Activated naive CD4-positive, alpha-beta T cell treated with Interleukin-2 at 50 U/mL for 16 hours (primary cell): ENCODE data around the gene SGSM2.

Experiments
- DNase-seq: peaks from one replicate; pipeline ENCODE4 v3.0.0-alpha.2; 2020

The SGSM2 gene

GRCh38 chr17:2387086-2388019 is 50.1 kb downstream of the SGSM2 start:
- DNase-seq, result no peak

- no peak for DNase-seq
Observed at GRCh38 chr17:2388020-2388682, 50.9 kb downstream of the SGSM2 start.

DNA sequence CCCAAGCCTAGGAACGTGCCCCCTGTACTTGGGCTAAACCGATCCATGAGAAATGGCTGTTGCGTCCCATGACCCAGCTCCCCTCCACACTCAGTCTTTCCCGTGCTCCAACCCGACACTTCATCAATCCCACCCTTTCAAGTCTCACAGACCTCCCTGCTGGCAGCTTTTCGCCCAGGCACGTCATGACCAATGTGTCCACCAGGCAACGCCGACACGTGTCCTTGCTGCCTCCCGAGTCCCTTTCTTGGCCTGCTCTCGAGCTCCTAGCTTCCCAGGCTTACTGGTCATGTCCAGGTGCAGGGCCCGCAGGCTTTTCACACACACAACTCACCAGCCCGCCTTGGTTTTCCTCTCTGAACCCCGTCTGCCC is 51.4 kb downstream of the SGSM2 start:
- no peak for DNase-seq

DNA sequence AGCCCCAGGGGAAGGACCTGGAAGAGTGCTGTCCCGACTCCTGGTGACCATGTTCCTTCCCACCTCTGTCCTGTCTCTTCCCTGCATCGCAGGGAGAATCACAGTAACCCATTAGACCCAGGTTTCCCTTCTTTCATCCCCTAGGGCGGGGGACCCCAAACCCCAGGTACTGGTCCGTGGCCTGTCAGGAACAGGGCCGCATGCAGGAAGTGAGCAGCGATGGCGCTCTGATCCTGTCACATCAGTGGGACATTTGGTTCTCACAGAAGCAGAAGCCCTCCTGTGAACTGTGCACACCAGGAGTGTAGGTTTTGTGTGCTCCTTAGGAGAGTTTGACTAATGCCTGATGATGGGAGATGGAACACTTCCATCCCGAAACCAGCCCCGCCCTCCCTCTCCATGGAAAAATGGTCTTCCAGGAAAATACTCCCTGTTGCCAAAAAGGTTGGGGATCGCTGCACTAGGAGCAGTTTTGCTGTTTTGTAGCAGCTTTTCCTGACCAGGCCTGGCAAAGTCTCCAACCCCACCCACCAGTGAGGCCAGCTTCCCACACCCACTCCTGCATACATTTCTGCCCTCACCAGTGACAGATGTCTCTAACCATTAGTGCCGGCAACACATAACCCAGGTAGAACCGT is 53.0 kb downstream of the SGSM2 start:
- DNase-seq, result no peak

- no peak for DNase-seq
Observed at GRCh38 chr17:2391597-2392251, 54.4 kb downstream of the SGSM2 start.

DNA sequence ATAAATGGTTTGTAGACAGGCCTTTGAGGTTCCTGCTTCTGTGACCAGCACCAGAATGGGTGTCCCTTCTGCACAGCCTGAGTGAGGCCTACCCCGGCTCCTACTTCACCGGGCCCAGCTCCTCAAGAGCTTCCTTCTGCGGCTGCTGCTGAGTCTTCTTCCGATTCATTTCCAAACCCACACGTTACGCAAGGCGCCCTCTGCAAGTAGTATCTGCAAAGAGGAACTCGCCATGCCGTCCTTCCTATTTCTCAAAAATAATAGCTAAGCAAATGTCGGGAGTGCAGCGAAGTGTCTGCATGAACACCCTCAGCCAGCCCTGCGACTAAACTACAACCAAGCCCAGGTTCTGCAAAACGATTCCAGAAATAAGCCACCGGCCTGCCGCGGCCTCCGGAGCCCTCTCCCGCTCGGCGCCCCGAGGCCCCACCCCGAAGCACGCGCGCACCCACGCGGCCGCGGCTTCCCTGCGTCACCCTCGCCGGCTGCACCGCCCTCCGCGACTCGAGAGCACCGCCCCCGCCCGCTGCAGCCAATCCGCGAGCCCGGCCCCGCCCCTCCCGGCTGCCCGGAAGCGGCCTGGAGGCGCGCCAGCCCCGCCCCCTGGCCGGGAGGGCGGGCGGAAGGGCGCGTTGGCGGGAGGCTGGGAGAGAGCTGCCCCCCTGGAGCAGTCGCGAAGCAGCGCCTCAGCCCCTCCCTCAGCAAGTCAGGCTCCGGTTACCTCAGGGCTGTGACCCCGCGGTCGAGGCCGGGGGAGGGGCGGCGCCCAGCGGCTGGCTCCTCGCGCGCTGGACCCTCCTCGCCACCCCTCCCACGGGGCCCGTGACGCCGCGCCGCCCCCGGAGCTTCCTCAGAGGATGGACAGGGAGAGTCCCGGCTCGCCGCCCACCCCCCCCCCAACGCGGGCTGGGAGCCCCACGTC is 55.2 kb downstream of the SGSM2 start:
- peak; percentile 98 for DNase-seq

GRCh38 chr17:2393174-2393953 is 56.1 kb downstream of the SGSM2 start:
- peak; percentile 88 for DNase-seq

GRCh38 chr17:2393954-2394749 is 56.9 kb downstream of the SGSM2 start:
- DNase-seq, result no peak

DNA sequence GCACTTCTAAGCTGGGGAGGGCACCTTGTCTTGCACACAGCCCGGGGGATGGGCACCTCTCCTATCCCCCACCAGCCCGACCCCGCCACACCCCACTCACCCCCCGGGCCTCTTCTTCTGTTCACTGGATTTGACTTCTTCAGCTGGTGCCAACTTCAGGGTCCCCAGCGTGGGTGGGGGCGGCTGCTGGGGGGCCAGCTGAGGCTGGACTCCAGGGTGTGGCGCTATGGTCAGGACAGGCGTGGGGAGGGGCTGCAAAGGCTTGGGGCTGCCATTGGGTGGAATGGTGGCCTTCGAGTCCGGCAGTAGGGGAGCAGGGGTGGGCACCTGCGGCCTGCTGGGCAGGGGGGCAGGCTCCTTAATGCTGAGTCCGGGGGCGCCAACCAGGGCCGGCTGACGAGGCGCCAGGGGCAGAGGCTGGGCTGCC is 57.5 kb downstream of the SGSM2 start:
- no peak for DNase-seq

- DNase-seq, result no peak
Observed at GRCh38 chr17:2395258-2396181, 58.2 kb downstream of the SGSM2 start.

DNA sequence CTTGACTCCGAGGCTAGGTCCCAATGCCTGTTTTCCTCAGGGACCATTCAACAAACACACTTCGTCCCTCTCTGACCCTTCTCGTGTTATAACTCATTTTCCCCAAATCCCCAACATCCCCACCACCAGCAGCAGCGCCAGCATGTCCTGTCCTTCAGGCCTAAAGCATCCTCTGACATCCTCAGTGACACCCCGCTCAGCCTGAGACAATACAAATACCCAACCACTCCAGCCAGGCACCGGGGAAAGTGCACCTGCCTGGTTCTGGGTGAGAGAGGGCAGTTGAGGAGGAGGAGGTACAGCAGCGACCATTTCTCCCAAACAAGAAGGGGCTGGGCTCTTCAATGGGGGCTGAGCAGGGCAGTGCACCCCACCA is 58.9 kb downstream of the SGSM2 start:
- DNase-seq, result no peak

DNA sequence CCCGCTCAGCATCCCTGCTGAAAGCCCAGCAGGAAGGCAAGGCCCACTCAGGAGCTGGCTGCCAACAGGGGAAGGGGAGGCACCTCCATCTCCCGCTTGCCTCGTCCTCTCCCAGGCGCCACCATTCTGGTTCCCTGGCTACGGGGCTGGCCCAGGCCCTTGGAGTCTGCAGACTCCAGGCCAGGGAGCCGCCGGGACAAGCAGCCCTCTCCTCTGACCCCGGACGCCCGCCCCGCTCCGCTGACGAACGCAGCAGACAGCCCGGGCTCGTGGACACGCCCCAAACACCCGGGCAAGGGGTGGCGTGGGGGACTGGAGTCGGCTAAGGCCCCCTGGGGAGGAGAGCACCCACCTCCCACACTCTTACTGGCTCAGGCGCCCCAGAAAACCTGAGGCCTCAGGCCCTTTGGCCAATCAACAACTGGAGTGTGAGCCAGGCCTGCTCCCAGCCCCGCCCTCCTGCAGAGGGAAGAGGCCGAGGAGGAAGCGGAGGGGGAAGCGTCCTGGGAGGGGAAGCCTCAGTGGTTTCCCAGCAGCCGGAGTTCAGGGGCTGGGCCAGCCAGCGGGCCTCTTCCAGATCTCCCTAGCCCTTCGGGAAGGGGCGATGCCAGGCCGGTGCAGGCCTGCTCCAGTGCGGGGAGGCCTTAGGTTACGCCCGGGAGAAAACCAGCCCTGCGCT is 59.4 kb downstream of the SGSM2 start:
- DNase-seq, result peak; percentile 43

DNA sequence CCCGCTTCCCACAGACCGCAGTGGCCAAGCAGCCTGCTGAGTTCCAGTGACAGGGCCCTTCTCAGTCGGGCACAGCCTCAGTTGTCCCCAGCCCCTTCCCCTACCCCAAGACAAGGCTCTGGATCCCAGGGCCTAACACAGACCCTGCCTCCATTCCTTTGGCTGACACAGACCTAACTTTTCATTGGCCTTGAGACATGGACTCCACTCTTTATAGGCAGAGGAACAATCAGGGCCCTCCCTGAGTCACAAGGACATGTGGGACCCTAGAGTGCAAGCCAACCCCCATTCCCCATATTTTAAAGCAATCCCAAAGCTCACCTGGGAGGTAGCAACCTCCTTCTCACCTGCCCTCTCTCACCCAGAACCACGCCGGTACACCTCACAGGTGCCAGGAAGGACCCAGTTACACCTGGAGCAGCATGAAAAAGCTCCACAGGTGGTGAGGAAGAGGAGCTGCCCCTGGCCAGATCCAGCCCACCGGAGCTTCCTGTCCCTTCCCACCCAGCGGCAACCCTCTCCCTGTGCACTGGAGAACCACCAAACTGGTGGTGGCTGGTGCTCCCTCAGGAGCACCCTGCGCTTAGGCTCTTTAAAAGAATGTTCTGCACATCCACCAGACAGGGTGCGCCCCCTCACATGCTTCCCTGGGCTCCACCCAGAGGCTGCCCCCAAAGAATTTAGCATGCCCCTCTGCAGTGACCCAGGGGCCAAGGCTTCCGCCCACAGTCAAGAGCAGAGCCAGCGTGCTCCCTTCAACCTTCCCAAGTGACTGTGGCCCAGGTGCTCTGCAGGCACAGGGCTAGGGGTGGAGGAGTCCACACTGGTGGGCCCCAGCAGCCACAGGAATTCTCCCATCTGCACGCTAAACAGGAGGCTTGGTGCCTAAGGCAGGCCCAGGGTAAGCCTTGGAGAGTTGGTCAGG is 60.2 kb downstream of the SGSM2 start:
- DNase-seq, result no peak

- no peak for DNase-seq
Observed at GRCh38 chr17:2398182-2398581, 60.9 kb downstream of the SGSM2 start.

DNA sequence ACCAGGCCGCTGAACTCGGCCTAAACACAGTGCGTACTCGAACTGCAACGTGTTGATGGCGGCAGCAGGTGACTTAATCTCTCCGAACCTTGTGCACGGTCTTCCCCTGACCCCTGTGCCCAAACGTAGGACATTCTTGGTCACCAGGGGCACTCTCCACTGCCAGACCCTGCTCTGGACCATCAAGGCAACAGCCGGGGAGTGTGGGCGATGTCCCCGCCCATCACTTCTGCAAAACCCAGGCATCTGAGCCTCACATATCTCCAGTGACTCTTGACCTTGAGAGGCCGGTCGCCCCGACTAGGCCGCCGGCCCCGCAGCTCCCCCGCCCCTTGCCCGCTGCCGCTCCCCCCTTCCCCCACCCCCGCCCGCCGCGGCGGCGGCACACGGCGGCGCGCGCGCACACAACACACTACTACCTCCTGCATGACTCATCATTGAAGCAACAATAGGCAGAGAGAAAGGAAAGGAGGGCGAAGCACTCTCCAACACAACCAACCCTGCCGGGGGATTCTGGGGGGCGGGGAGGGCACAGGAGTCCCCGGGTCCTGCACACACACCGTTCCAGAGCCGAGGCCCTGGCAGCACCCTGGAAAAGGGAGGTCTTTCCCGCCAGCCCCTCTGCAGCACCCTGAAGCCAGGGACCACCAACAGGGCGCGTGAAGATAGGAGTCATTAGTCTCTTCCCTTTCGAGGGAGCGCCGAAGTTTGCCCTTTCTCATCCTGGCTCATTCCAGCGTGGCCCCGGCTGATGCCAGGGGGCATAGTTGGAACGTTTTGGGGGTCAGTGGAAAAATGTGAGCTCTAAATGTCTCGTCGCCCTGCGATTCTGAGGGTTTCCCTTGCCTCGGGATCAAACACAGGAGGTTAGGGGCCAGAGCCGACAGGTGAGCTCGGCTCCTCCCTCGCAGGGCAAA is 61.6 kb downstream of the SGSM2 start:
- peak; percentile 63 for DNase-seq
